ENCODE measurements around the gene LRRC23. TPM values are rescaled to one million over a fixed set of nuclear protein-coding genes. Genes with fewer than 3 reads are reported as not detected.
"Not testable (repeated sequence)": the region's sequence is repeated elsewhere in the genome, so short reads cannot be mapped to it uniquely, and the experiment has no call there.

Gene LRRC23
- total RNA-seq, 4 donors from 2014 or later, result 6.2 to 12.1 (median 7.4) TPM

- peak; percentile 91 for ATAC-seq (ENCODE audit: low FRiP score)
- peak; percentile 90 for DNase-seq (ENCODE audit: low spot score)
- no peak for TF ChIP-seq CTCF (IDR thresholded peaks at IDR 0.05)
Measured at GRCh38 chr12:6873094-6874014, 31.3 kb upstream of the LRRC23 start, which contains the start of gene SPSB2. Gene SPSB2 (minus strand): TSS chr12:6873303. CDS start chr12:6872901, 402 bp downstream.

- not testable (repeated sequence) for ATAC-seq (ENCODE audit: low FRiP score); DNase-seq (ENCODE audit: low spot score)
Measured at GRCh38 chr12:6874015-6874368, 30.6 kb upstream of the LRRC23 start.

GRCh38 chr12:6879824-6880223 is 24.8 kb upstream of the LRRC23 start:
- DNase-seq (ENCODE audit: low spot score); ATAC-seq (ENCODE audit: low FRiP score): not testable (repeated sequence)

- ATAC-seq (ENCODE audit: low FRiP score) (no peak), DNase-seq (ENCODE audit: low spot score) (no peak)
- TF ChIP-seq CTCF (IDR thresholded peaks at IDR 0.05), result no peak
Measured at GRCh38 chr12:6883252-6883651, 21.4 kb upstream of the LRRC23 start.

GRCh38 chr12:6883683-6884082 is 20.9 kb upstream of the LRRC23 start:
- ATAC-seq (ENCODE audit: low FRiP score) (no peak), DNase-seq (ENCODE audit: low spot score) (no peak)
- TF ChIP-seq CTCF (IDR thresholded peaks at IDR 0.05), result no peak

GRCh38 chr12:6884539-6884938 is 20.1 kb upstream of the LRRC23 start:
- ATAC-seq (ENCODE audit: low FRiP score) (no peak), DNase-seq (ENCODE audit: low spot score) (no peak)
- no peak for TF ChIP-seq CTCF (IDR thresholded peaks at IDR 0.05)

GRCh38 chr12:6886206-6886999 is 18.2 kb upstream of the LRRC23 start:
- not testable (repeated sequence) for ATAC-seq (ENCODE audit: low FRiP score); DNase-seq (ENCODE audit: low spot score)

GRCh38 chr12:6887460-6887859 is 17.2 kb upstream of the LRRC23 start:
- no peak for DNase-seq (ENCODE audit: low spot score)
- no peak for ATAC-seq (ENCODE audit: low FRiP score)
- no peak for TF ChIP-seq CTCF (IDR thresholded peaks at IDR 0.05)

All from omental fat pad (tissue), 4 donors.